GM21367 (cell line): ENCODE data around the gene ZNF283.
"Not testable (repeated sequence)": the region's sequence is repeated elsewhere in the genome, so short reads cannot be mapped to it uniquely, and the experiment has no call there.

Experiments
- ATAC-seq: cut with Tn5 transposase; IDR thresholded peaks from one replicate; pipeline ENCODE4 v1.9.1; 2021; ENCODE audit not compliant: unreplicated experiment

ZNF283 gene

DNA sequence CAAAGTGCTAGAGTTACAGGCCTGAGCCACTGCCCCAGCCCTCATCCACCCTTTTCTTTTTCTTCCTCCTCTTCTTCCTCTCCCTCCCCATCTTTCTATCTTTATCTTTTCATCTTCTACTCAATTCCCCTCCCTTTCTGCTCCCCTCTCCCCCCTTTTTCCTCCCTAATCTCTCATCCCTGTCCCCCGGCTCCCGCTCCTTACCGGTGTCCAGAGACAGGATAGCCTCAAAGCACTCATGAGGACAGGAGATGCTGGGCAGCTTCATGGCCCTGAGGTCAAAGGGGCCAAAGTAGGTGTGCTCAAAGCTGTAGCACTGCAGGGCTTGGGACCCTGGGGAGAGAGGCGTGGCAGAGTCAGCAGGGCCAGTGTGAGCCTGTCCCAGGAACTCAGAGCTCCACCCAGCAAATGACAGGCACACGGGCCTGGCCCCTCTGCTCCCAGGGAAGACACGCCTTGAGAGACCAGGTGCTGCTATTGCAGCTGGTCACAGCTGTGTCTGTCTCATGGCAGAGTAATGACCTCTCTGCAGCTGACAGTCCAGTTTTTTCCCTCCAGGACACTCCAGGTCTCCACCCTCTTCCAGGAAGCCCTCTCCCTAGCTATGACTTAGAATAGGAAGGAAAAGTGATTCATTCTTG, 27.5 kb upstream of the ZNF283 start:
- no peak for ATAC-seq

DNA sequence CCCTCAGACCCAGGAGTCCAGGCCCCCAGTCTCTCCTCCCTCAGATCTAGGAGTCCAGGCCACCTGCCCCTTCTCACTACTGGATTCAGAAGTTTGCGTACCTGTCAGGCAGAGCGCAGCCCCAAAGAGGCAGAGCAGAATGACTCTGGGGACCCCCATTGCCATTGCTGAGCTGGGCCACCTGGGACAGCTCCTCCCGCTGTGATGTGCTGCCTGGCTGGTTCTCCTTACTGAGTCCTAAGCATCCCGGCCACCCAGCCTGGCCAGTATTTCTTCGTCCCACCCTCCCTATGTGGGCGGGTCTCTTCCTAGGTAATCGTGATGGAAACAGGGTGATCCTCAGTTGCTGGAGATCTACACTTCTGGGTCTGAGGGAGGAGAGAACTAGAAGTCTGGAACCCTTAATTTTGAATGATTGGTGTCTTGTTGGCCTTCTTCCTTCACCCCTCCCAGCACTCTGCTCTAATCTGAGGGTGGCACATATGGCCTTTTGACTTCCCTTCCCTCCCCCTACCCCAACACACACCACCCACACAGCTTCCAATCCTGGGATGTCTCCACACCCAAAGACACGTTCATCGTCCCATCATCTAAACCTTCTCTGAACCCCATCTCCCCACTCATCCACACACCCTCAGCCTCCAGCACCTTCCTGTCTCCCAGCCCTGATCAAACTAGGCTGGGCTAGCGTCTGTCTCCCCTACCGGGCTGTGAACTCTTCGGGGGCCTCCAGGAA, 24.7 kb upstream of the ZNF283 start, which contains the start of gene LYPD5:
TSS of gene LYPD5 (minus strand) at position 232 of the 736 bp plus-strand sequence. CDS start at position 165, 67 bp downstream.
- ATAC-seq = no peak

DNA sequence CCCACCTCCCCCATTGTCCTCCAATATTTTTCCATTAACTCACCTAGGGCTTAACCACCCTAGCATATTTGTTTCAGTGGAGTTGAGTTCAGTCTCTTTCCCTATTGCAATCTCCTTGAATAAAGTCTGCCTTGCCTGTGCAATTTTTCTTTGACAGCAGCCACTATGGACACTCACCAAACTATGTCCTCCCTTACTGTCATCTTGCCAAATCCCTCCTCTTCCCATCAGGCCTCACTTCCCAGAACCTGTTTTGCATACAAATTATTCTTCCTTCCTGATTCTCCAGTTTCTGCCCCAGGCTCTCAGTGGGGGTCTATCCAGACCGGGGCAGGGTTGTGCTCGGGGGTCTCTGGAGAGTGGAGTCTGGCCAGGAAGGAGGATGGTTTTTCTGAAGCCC, 22.7 kb upstream of the ZNF283 start:
- no peak for ATAC-seq

DNA sequence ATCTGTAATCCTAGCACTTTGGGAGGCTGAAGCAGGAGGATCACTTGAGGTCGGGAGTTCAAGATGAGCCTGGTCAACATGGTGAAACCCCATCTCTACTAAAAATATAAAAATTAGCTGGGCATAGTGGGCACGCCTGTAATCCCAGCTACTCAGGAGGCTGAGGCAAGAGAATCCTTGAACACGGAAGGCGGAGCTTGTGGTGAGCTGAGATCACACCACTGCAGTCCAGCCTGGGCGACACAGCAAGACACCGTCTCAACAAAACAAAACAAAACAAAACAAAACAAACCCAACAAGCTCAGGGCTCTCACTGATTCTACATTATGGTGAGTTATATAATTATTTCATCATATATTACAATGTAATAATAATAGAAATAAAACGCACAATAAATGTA, 20.7 kb upstream of the ZNF283 start:
- ATAC-seq = not testable (repeated sequence)

DNA sequence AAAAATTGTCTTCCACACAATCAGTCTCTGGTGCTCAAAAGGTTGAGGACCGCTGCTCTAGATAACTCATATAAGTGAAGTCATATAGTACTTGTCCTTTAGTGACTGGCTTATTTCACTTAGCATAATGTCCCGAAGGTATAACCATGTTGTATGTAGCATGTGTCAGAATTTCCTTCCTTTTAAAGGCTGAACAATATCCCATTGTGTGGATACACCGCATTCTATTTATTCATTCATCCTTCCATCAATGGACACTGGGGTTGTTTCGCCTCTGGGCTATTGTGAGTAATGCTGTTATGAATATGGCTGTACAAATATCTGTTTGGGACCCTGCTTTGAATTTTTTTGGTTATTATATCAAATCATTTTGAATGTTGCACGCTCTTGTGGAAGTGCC, 20.3 kb upstream of the ZNF283 start:
- no peak for ATAC-seq

DNA sequence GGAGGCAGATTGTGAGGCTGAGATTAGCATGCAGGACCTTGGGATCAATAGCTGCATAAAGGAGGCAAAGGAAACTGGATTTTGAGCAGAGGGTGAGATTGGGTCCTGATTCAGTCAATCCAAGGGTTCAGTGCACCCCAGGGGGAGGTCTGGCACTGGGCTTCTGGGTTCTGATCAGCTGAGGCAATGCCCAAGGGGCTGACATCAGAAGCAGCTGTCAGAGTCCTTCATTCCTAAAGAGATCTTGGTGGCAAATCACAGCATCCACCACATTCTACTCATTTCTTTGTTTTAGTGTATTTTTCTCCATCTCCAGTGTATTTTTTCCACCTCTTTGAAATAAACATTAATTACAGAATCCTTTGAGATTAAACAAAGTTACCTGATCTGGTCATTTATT, 19.5 kb upstream of the ZNF283 start:
- ATAC-seq = no peak

DNA sequence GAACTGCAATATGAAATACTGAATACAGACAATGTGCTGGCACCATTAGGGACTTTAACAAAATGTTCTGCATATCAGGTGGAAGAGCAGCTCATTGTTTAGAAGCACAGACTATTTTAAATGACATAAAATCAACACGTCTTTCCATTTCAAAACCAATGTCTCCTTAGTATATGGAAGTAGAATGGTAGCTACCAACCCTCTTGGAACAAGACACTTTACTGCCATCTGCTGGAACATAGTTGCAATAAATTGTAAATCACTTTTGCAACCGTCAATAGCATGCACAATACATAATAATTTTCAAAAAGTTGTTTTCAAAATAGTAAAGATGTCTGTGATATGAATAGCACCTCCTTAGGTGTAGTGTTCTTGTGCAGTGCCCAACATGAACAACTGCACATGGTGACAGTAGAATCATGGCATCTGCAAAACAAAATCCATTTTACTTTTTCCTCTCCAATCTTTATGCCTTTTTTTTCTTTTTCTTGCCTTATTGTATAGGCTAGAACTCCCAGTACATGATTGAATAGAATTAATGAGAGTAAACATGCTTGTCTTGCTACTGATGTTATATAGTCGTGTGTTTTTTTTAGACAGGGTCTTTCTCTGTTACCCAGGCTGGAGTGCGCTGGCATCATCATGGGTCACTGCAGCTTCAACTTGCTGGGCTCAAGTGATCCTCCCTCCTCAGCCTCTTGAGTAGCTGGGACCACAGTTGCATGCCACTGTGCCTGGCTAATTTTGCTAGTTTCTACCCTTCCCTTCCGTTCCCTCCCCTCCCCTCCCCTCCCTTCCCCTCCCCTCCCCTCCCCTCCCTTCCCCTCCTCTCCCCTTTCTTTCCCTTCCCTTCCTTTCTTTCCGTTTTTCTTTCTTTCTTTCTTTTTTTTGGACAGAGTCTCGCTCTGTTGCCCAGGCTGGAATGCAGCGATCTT, 17.1 kb upstream of the ZNF283 start:
- no peak for ATAC-seq

DNA sequence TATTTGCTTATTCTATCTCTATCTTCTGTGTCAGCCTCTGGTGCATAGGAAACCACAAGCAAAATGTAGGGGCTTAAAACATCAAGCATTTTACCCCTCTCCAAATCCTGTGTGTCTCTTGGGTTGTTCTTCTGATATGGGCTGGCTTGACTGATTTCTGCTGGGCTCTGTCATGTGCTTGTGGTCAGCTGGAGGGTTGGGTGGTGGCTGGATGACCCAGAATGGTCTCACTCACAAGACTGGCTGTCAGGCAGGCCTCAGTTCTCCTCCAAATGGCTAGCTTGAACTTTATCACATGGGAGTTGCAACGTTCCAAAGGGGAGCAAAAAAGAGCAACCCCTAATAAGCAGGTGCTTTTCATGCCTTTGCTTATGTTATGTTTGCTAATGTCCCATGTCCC, 15.3 kb upstream of the ZNF283 start:
- no peak for ATAC-seq

DNA sequence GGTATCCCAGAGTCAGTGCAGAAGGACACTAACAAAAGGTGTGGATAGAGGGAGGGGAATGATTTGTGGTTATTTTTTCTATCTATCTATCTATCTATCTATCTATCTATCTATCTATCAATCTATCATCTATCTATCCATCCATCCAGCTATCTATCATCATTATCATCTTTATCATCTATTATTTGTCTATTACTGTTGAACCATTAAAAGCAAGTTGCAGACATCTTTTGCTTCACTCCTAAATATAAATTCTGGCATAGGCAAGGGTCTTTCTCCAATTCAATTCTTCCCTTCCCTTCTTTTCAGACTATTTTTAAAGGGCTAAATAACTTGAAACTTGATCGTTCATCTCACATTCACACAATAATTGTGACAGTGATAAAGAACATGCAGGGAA, 14.9 kb upstream of the ZNF283 start:
- ATAC-seq = no peak

DNA sequence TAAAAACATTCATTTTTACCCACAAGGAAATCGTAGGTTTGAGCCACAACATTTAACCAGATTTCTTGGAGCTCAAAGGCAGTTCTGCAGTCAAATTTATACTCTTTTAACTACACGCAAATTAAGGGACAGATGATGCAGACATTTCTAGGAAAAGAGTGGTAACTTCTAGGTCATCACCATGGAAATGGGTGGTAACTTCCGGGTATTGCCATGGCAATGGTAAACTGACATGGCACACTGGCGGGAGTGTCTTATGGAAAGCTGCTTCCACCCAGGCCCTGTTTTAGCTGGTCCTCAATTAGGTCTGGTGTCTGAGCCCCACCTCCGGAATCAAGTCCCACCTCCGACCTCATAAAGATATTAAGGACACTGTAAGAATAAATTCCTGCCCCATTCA, 14.4 kb upstream of the ZNF283 start:
- ATAC-seq = no peak

DNA sequence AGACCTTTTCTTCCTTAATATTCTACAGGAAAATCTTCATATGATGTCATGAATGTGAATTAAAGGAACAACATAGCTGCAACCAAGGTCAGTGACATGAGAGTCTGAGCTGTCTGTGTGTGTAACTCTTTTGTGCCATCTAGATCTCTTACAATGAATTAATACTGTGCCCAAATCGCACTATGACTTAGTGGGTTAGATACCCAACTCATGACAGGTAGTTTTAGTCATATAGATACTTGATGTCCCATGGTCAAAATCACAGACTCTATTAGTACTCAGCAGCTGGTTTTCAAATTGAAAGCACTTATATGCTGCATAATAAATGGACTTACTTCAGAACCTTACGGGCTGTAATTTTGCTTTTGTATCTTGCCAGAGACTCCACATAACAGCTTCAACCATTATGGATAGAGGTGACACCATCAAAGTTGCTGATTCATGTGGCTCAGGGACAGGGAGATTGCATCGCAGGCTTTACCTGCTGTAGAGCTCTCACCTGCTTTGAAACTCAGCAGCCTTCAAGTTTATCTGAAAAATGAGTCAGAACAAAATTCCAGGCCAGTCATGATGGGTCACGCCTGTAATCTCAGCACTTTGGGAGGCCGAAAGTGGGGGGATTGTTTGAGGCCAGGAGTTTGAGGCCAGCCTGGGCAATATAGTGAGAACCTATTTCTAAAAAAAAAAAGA, 12.3 kb upstream of the ZNF283 start:
- ATAC-seq = no peak

DNA sequence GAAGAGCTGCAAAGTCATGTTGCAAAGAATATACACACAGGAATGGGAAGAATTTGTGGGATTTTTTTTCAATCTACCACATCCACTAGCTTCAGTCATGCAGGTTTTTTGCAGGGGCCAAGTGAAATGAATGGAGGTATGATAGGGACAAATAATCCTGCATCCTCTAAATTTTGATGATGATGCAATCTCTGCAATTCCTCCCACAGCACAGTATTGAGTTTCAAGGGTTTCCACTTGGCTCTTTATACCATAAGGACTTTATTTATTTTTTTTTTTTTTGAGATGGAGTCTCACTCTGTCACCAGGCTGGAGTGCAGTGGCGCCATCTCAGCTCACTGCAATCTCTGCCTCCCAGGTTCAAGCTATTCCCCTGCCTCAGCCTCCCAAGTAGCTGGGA, 9.7 kb upstream of the ZNF283 start:
- ATAC-seq = not testable (repeated sequence)

DNA sequence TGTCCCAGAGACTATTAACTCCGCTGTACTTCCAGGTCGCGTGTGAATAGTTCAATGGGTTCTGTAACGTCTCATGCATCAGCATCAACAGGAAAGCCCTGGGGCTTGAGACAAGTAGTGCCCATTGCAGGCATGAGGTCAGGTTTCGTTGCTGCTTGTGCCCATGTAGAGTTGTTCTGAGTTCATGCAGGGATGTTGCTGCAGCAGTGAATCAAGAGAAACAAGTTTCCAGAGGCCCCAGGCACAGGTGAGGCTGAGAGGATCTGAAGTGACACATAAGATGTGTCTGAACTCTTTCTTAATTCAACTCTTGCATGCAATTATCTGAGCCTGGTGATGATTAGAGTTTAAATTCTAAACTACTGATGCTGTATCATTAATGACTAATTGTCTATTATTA, 8.6 kb upstream of the ZNF283 start:
- ATAC-seq = no peak

DNA sequence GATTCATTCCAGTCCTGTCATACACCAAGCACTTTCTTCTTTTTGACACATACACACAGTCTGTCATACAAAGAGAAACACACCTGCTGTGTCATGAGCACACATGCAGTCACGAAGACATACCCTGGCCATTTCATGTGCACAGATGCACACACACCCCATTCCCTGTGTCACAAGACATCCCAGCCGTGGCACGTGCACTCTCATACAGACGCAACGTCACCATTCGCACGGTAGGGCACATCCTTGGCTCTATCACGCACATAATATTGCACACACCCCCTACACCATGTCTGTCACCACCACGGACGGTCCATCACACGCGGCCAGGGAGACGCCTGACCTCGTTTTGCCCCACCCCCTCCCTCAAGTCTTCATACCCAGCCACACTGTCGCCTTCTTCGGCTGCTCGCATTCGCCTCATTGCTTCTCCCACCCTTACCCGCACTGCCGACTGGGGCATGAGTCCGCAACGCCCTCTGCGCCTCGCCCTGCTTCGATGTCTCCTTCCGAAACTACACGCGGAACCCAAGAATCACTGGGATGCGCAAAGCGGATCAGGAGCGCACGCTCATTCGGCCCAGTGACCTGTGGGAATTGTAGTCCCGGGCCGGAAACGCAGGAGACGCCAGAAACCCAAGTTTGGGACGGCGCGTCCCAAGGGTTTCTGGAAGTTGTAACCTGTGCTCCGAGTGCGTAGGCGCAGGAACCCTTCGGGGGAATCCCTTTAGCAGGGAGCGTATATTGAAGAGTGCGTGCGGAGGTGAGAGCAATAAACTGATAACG, 6.8 kb upstream of the ZNF283 start:
- no peak for ATAC-seq

DNA sequence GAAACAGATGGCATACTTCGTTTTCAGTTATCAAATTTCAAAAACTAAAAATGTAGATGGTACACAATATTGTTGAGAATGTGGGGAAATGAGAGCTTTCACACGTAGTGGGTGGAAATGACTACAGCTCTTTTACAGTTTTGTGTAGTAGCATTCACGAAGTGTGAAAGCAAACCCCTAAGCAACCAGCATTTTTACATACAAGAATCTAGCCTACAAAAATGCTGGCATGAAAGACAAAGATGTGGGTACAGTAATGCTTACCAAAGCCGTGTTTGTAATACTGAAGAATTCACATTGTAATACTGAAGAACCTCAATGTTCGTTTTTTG, 6.3 kb upstream of the ZNF283 start:
- no peak for ATAC-seq

DNA sequence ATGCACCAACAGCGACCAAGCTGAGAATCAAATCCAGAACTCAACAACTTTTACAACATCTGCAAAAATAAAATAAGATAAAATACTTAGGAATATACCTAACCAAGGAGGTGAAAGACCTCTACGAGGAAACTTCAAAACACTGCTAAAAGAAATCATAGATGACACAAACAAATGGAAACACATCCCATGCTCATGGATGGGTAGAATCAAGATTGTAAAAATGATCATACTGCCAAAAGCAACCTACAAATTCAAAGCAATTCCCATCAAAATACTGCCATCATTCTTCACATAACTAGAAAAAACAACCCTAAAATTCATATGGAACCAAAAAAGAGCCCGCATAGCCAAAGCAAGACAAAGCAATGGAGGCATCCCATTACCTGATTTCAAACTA, 3.3 kb upstream of the ZNF283 start:
- ATAC-seq = not testable (repeated sequence)

DNA sequence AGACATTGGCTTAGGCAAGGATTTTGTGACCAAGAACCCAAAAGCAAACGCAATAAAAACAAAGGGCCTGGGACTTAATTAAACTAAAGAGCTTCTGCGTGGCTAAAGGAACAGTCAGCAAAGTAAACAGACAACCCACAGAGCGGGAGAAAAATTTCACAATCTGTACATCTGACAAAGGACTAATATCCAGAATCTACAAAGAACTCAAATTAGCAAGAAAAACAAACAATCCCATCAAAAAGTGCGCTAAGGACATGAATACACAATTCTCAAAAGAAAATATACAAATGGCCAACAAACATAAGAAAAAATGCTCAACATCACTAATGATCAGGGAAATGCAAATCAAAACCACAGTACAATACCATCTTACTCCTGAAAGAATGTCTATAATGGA, 2.5 kb upstream of the ZNF283 start:
- not testable (repeated sequence) for ATAC-seq

DNA sequence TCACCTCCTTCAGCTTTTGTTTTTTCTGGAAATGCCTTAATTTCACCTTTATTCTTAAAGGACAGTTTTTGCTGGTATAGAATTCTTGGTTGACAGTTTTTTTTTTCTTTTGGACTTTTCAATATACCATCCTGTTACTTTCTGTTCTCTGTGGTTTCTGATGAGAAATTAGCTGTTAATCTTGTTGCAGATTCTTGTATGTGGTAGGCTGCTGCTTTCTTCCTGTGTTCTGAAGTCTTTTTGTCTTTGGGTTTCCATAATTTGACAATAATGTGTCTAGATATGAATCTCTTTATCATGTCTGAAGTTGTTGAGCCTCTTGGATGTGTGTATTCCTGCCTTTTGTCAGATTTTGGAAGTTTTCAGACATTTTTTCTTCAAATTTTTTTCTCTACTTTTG, 12.0 kb downstream of the ZNF283 start:
- ATAC-seq = no peak

DNA sequence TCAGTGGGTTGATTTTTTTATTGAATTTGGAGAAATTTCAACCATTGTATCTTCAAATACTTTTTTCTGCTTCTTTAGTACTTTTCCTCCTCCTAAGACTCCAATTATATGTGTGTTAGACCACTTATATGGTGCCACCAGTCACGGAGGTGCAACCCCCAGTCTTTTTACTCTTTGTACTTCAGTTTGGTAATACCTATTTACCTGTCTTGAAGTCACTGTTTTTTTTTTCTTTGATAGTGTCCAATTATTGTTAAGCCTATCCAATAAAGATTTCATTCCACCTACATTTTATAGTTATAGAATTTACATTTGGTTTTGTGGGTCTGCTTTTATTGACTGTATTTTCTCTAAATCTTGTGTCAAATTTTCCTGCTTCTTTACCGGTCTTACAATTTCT, 14.9 kb downstream of the ZNF283 start:
- ATAC-seq = no peak

DNA sequence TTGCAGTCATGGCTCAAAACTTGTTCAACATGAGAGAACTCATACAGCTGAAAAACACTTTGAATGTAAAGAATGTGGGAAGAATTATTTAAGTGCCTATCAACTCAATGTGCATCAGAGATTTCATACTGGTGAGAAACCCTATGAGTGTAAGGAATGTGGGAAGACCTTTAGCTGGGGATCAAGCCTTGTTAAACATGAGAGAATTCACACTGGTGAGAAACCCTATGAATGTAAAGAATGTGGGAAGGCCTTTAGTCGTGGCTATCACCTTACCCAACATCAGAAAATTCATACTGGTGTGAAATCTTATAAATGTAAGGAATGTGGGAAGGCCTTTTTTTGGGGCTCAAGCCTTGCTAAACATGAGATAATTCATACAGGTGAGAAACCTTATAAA, 20.1 kb downstream of the ZNF283 start:
- ATAC-seq = no peak
